Measurements from ENCODE around the gene ARRDC5. TPM values are rescaled to one million over a fixed set of nuclear protein-coding genes. Genes with fewer than 3 reads are reported as not detected.

The ARRDC5 gene
- total and polyA plus RNA-seq, 2 of the 8 experiments (the other 6 are each of a cell fraction or from before 2014, with no cell fraction given): not detected

DNA sequence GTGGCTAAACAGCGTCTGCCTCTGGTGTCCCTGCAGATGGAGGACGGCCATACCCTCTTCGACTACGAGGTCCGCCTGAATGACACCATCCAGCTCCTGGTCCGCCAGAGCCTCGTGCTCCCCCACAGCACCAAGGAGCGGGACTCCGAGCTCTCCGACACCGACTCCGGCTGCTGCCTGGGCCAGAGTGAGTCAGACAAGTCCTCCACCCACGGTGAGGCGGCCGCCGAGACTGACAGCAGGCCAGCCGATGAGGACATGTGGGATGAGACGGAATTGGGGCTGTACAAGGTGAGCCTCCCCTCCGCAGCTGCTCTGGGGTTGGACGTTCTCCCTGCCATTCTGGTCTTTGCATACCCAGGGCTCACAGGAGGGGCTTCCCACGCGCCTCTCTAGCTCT lies 26.5 kb upstream of the ARRDC5 start:
- no peaks in the 10 kb centered on the region for H3K9me3 ChIP-seq (ENCODE audit: insufficient read depth in 2 of 2, low read depth in 1 of 2, low read length in 1 of 2)
- peaks cover 0 to 26% of the 10 kb centered on the region in 2 experiments; a peak in 2 of 4 replicates for H3K79me2 ChIP-seq (ENCODE audit: control insufficient read depth in 1 of 2, insufficient read depth in 2 of 2, low read length in 2 of 2)
- H3K4me3 ChIP-seq (ENCODE audit: extremely low read depth in 1 of 4, insufficient read depth in 2 of 4, low read depth in 3 of 4, low read length in 4 of 4): no peak overlapping the region
- 93% methylated on average over 21 of the region's 22 CpGs; no CpG with 5 or more reads in 1 of the 2 experiments for WGBS, 2 experiments (ENCODE audit: extremely low coverage in 1 of 2, insufficient coverage in 1 of 2, insufficient read length in 1 of 2, insufficient replicate concordance in 2 of 2, low coverage in 1 of 2, low lambda C conversion rate in 2 of 2, missing lambda C conversion rate in 1 of 2)
- H3K23me2 ChIP-seq (ENCODE audit: low read depth, low read length): no peaks in the 10 kb centered on the region
- H3K9ac ChIP-seq (replicated peaks in 1 of 4; ENCODE audit: extremely low read depth in 1 of 4, low read depth in 3 of 4, low read length in 3 of 4): no peak overlapping the region
- H4K8ac ChIP-seq (ENCODE audit: extremely low read depth, insufficient read depth, low read length): no peak overlapping the region
- no peak for DNase-seq (ENCODE audit: low read depth in 1 of 2, low spot score in 2 of 2)
- no peak overlapping the region for H3K4me2 ChIP-seq (ENCODE audit: insufficient read depth in 1 of 2, low read depth in 2 of 2, low read length in 2 of 2)
- H2BK12ac ChIP-seq (ENCODE audit: low read depth, low read length): no peak overlapping the region
- no peak overlapping the region for H2AFZ ChIP-seq (ENCODE audit: low read length)
- no peak overlapping the region for H2BK5ac ChIP-seq (ENCODE audit: low read depth, low read length)
- no peak overlapping the region for H2BK120ac ChIP-seq (replicated peaks; ENCODE audit: low read depth, low read length)
- H4K20me1 ChIP-seq (replicated peaks in 1 of 2; ENCODE audit: control insufficient read depth in 1 of 2, insufficient read depth in 2 of 2, low read length in 2 of 2): peaks cover 16% of the 10 kb centered on the region in 2 experiments
- no peak overlapping the region for H2AK5ac ChIP-seq (ENCODE audit: low read depth, low read length)
- H3K27me3 ChIP-seq (replicated peaks in 1 of 4; ENCODE audit: control insufficient read depth in 3 of 4, extremely low read depth in 1 of 4, insufficient read depth in 3 of 4, low read length in 3 of 4): no peaks in the 10 kb centered on the region
- no peak overlapping the region; the same call in 1 of the 2 replicates for H3K18ac ChIP-seq (ENCODE audit: extremely low read depth, low read length)
- H3K27ac ChIP-seq (ENCODE audit: low read depth, low read length): no peak overlapping the region
- H4K91ac ChIP-seq (replicated peaks; ENCODE audit: insufficient read length, low read length): no peak overlapping the region
- no peak overlapping the region for H2BK15ac ChIP-seq (ENCODE audit: low read length)
- no peak overlapping the region for H2BK20ac ChIP-seq (ENCODE audit: low read length)
- no peak for FAIRE-seq
- H3K4ac ChIP-seq (replicated peaks; ENCODE audit: insufficient read length, low read depth, low read length): no peak overlapping the region
- ChIA-PET POLR2A (ENCODE audit: partially characterized antibody) (interaction anchor here (0.7 to 1.0 kb wide), 3 partner anchors 11 to 160 kb away, joined by 3 to 5 read pairs (median 3); no protein-coding TSS in a partner anchor), CTCF (ENCODE audit: partially characterized antibody) (interaction anchor here (0.6 to 7.9 kb wide), 15 partner anchors 9 to 123 kb away, joined by 3 to 51 read pairs (median 5); no protein-coding TSS in a partner anchor)
- no peak overlapping the region for H3K23ac ChIP-seq (ENCODE audit: insufficient read length)
- TF ChIP-seq SAP30 (IDR thresholded peaks at IDR 0.05; ENCODE audit: insufficient read depth, insufficient replicate concordance, low read length) (no peak), EGR1 (IDR thresholded peaks at IDR 0.05; ENCODE audit: borderline replicate concordance, low read depth, low read length) (no peak), YY1 (IDR thresholded peaks at IDR 0.05; ENCODE audit: low read depth, low read length) (no peak), ATF2 (IDR thresholded peaks at IDR 0.05; ENCODE audit: low read length) (no peak), NANOG (IDR thresholded peaks at IDR 0.05; ENCODE audit: insufficient read depth, low read depth, low read length, poor library complexity, severe bottlenecking) (no peak), TCF12 (IDR thresholded peaks at IDR 0.05; ENCODE audit: low read depth, low read length) (no peak), SRF (IDR thresholded peaks at IDR 0.05; ENCODE audit: low read depth, low read length) (no peak)
- peaks cover 2 to 31% (median 22%) of the 10 kb centered on the region in 4 experiments; a peak in 6 of 8 replicates for H3K36me3 ChIP-seq (ENCODE audit: control insufficient read depth in 2 of 4, insufficient read depth in 4 of 4, low read length in 3 of 4)
- peaks cover 4% of the 10 kb centered on the region for H3K79me1 ChIP-seq (ENCODE audit: low read depth, low read length)
- peaks cover 0 to 10% (median 4%) of the 10 kb centered on the region in 4 experiments; a peak in 3 of 7 replicates for H3K4me1 ChIP-seq (replicated peaks in 1 of 4; ENCODE audit: control insufficient read depth in 3 of 4, insufficient read depth in 4 of 4, low read length in 3 of 4)
- H3K56ac ChIP-seq (replicated peaks; ENCODE audit: insufficient read length, low read depth, low read length): no peak overlapping the region
- H3K14ac ChIP-seq (ENCODE audit: insufficient read length): no peak overlapping the region
- no peak overlapping the region for H4K5ac ChIP-seq (ENCODE audit: insufficient read length, low read depth, low read length)

Measured in H1 (cell line).